H1 (cell line): ENCODE data around the gene PPM1G. TPM values are rescaled to one million over a fixed set of nuclear protein-coding genes. Genes with fewer than 3 reads are reported as not detected.

Experiments
- CTCF ChIA-PET: fragments of 300-600 bp; sonication (Branson Sonifier 250); formaldehyde crosslinking; loops from one replicate; lab custom pipeline; 2021; ENCODE audit not compliant: partially characterized antibody; lab: Charles Lee
- POLR2A ChIA-PET: fragments of 300-600 bp; sonication (Branson Sonifier 250); formaldehyde crosslinking; loops from one replicate; lab custom pipeline; 2021; ENCODE audit warnings: inconsistent platforms; ENCODE audit not compliant: partially characterized antibody; lab: Charles Lee
- DNase-seq, 2 experiments: peaks; one replicate each; pipeline versions ENCODE4 v3.0.0 to v3.0.0-alpha.2; 2010 to 2022; ENCODE audit warnings: low spot score in 2 of 2, low read depth in 1 of 2, mixed read lengths in 1 of 2
- FAIRE-seq: peaks from 2 replicates; lab custom pipeline; 2011; peaks lifted over from hg19 to GRCh38; lab: Jason Lieb, UNC
- H2AFZ ChIP-seq: 2 replicates; pipeline ENCODE4 v1.8.1; 2012; ENCODE audit warnings: low read length, inconsistent platforms
- H2AK5ac ChIP-seq: 2 replicates; pipeline ENCODE4 v1.6.1; 2013; ENCODE audit warnings: low read depth, low read length
- H2BK120ac ChIP-seq: replicated peaks from 2 replicates; pipeline ENCODE3; 2013; ENCODE audit warnings: low read depth, low read length, inconsistent platforms
- H2BK12ac ChIP-seq: 2 replicates; pipeline ENCODE4 v1.6.1; 2013; ENCODE audit warnings: low read depth, low read length
- H2BK15ac ChIP-seq: 2 replicates; pipeline ENCODE4 v1.6.1; 2013; ENCODE audit warnings: low read length
- H2BK20ac ChIP-seq: 2 replicates; pipeline ENCODE4 v1.6.1; 2013; ENCODE audit warnings: low read length
- H2BK5ac ChIP-seq: 2 replicates; pipeline ENCODE4 v1.6.1; 2013; ENCODE audit warnings: low read depth, low read length
- H3K14ac ChIP-seq: 2 replicates; pipeline ENCODE4 v1.6.1; 2013; ENCODE audit warnings: inconsistent platforms; ENCODE audit not compliant: insufficient read length
- H3K18ac ChIP-seq: 2 replicates; pipeline ENCODE4 v1.6.1; 2013; ENCODE audit warnings: low read length; ENCODE audit errors: extremely low read depth
- H3K23ac ChIP-seq: 2 replicates; pipeline ENCODE4 v1.6.1; 2013; ENCODE audit warnings: inconsistent platforms; ENCODE audit not compliant: insufficient read length
- H3K23me2 ChIP-seq: 2 replicates; pipeline ENCODE4 v1.6.1; 2013; ENCODE audit warnings: low read depth, low read length
- H3K27ac ChIP-seq: 2 replicates; pipeline ENCODE4 v1.6.1; 2011; ENCODE audit warnings: low read depth, low read length, inconsistent platforms
- H3K27me3 ChIP-seq, 4 experiments: replicated peaks in 1 of 4; 1 replicate in 1 of 4; 2 replicates in 3 of 4; pipeline versions ENCODE4 v1.6.1 to v1.8.1; 2011 to 2013; ENCODE audit warnings: low read length in 3 of 4, mild to moderate bottlenecking in 3 of 4, inconsistent platforms in 2 of 4, mixed read lengths in 2 of 4, moderate library complexity in 1 of 4; ENCODE audit not compliant: control insufficient read depth in 3 of 4, insufficient read depth in 3 of 4; ENCODE audit errors: extremely low read depth in 1 of 4
- H3K36me3 ChIP-seq, 4 experiments: 2 replicates each; pipeline versions ENCODE4 v1.6.1 to v1.8.1; 2011 to 2013; ENCODE audit warnings: mild to moderate bottlenecking in 4 of 4, low read length in 3 of 4, moderate library complexity in 2 of 4, control low read depth in 1 of 4, inconsistent platforms in 1 of 4; ENCODE audit not compliant: insufficient read depth in 4 of 4, control insufficient read depth in 2 of 4
- H3K4ac ChIP-seq: replicated peaks from 2 replicates; pipeline ENCODE3; 2013; ENCODE audit warnings: low read length, low read depth, mixed read lengths, inconsistent platforms; ENCODE audit not compliant: insufficient read length
- H3K4me1 ChIP-seq, 4 experiments: replicated peaks in 1 of 4; 1 replicate in 1 of 4; 2 replicates in 3 of 4; pipeline versions ENCODE4 v1.6.1 to v1.8.1; 2011 to 2013; ENCODE audit warnings: low read length in 3 of 4, inconsistent platforms in 2 of 4, mixed read lengths in 1 of 4; ENCODE audit not compliant: insufficient read depth in 4 of 4, control insufficient read depth in 3 of 4
- H3K4me2 ChIP-seq, 2 experiments: 2 replicates each; pipeline versions ENCODE4 v1.6.1 to v1.8.1; 2011 to 2013; ENCODE audit warnings: low read depth in 2 of 2, low read length in 2 of 2, control low read depth in 1 of 2, inconsistent platforms in 1 of 2, mild to moderate bottlenecking in 1 of 2; ENCODE audit not compliant: insufficient read depth in 1 of 2
- H3K4me3 ChIP-seq, 4 experiments: fragments of 200-600, 300-600 bp in 1 of 4; sonication (generic), shearing (Covaris generic), sonication (Bioruptor Twin) in 1 of 4; 2 replicates each; pipeline versions ENCODE4 v1.5.1 to v1.8.1; 2011 to 2016; ENCODE audit warnings: low read length in 4 of 4, low read depth in 3 of 4, control low read depth in 2 of 4, inconsistent platforms in 2 of 4, mild to moderate bottlenecking in 2 of 4, mixed read lengths in 1 of 4, moderate library complexity in 1 of 4; ENCODE audit not compliant: insufficient read depth in 2 of 4; ENCODE audit errors: extremely low read depth in 1 of 4
- H3K56ac ChIP-seq: replicated peaks from 2 replicates; pipeline ENCODE3; 2013; ENCODE audit warnings: low read depth, mild to moderate bottlenecking, mixed read lengths, low read length, inconsistent platforms; ENCODE audit not compliant: insufficient read length
- H3K79me1 ChIP-seq: 2 replicates; pipeline ENCODE4 v1.6.1; 2013; ENCODE audit warnings: low read depth, low read length, control low read depth
- H3K79me2 ChIP-seq, 2 experiments: 2 replicates each; pipeline versions ENCODE4 v1.6.1 to v1.8.1; 2012 to 2013; ENCODE audit warnings: low read length in 2 of 2, mild to moderate bottlenecking in 2 of 2, inconsistent platforms in 1 of 2; ENCODE audit not compliant: insufficient read depth in 2 of 2, control insufficient read depth in 1 of 2
- H3K9ac ChIP-seq, 4 experiments: replicated peaks in 1 of 4; 1 replicate in 1 of 4; 2 replicates in 3 of 4; pipeline versions ENCODE4 v1.6.1 to v1.8.1; 2011 to 2013; ENCODE audit warnings: low read depth in 3 of 4, low read length in 3 of 4, control low read depth in 2 of 4, mild to moderate bottlenecking in 2 of 4, moderate library complexity in 2 of 4, inconsistent platforms in 1 of 4; ENCODE audit errors: extremely low read depth in 1 of 4
- H3K9me3 ChIP-seq, 2 experiments: 2 replicates each; pipeline versions ENCODE4 v1.6.1 to v1.8.1; 2012 to 2013; ENCODE audit warnings: mild to moderate bottlenecking in 2 of 2, moderate library complexity in 2 of 2, control low read depth in 1 of 2, inconsistent platforms in 1 of 2, low read depth in 1 of 2, low read length in 1 of 2, mixed read lengths in 1 of 2; ENCODE audit not compliant: insufficient read depth in 2 of 2
- H4K20me1 ChIP-seq, 2 experiments: replicated peaks in 1 of 2; 2 replicates each; pipeline versions ENCODE3 to v1.8.1; 2011 to 2013; ENCODE audit warnings: inconsistent platforms in 2 of 2, low read length in 2 of 2, mild to moderate bottlenecking in 1 of 2; ENCODE audit not compliant: insufficient read depth in 2 of 2, control insufficient read depth in 1 of 2
- H4K5ac ChIP-seq: 2 replicates; pipeline ENCODE4 v1.6.1; 2013; ENCODE audit warnings: low read length, low read depth, mixed read lengths, inconsistent platforms; ENCODE audit not compliant: insufficient read length
- H4K8ac ChIP-seq: 2 replicates; pipeline ENCODE4 v1.8.0; 2013; ENCODE audit warnings: mild to moderate bottlenecking, moderate library complexity, low read length, inconsistent platforms; ENCODE audit not compliant: insufficient read depth; ENCODE audit errors: extremely low read depth
- H4K91ac ChIP-seq: replicated peaks from 2 replicates; pipeline ENCODE3; 2013; ENCODE audit warnings: low read length, mixed read lengths, inconsistent platforms; ENCODE audit not compliant: insufficient read length
- BACH1 ChIP-seq: IDR thresholded peaks from 2 replicates; pipeline ENCODE4 v1.6.1; 2012; ENCODE audit warnings: low read length, improper control_type of control experiment
- EP300 ChIP-seq, 2 experiments: IDR thresholded peaks; 1 replicate in 1 of 2; 2 replicates in 1 of 2; pipeline ENCODE4 v1.6.1; 2011 to 2012; ENCODE audit warnings: low read depth in 2 of 2, low read length in 2 of 2, mild to moderate bottlenecking in 2 of 2, borderline replicate concordance in 1 of 2, inconsistent platforms in 1 of 2, moderate library complexity in 1 of 2
- GABPA ChIP-seq: IDR thresholded peaks from 2 replicates; pipeline ENCODE4 v1.6.1; 2011; ENCODE audit warnings: mild to moderate bottlenecking, low read length, moderate library complexity, borderline replicate concordance; ENCODE audit not compliant: insufficient read depth
- JUND ChIP-seq: IDR thresholded peaks from 2 replicates; pipeline ENCODE4 v1.6.1; 2011; ENCODE audit warnings: mild to moderate bottlenecking, improper control_type of control experiment, low read length
- POLR2AphosphoS5 ChIP-seq: IDR thresholded peaks from 2 replicates; pipeline ENCODE4 v1.6.1; 2011; ENCODE audit warnings: low read depth, low read length
- RNF2 ChIP-seq: fragments of 200-900, 300-1000 bp; sonication (generic); IDR thresholded peaks from 2 replicates; pipeline ENCODE4 v1.7.1; 2016; ENCODE audit warnings: borderline replicate concordance, low read depth, mild to moderate bottlenecking, antibody characterized with exemption, low read length; ENCODE audit not compliant: poor library complexity, severe bottlenecking; ENCODE audit errors: missing control alignments
- RXRA ChIP-seq: IDR thresholded peaks from 2 replicates; pipeline ENCODE4 v1.6.1; 2011; ENCODE audit warnings: low read depth, mild to moderate bottlenecking, low read length, moderate library complexity; ENCODE audit not compliant: insufficient read depth
- SIX5 ChIP-seq: IDR thresholded peaks from 2 replicates; pipeline ENCODE4 v1.6.1; 2011; ENCODE audit warnings: mild to moderate bottlenecking, low read depth, low read length
- SP4 ChIP-seq: IDR thresholded peaks from 2 replicates; pipeline ENCODE4 v1.6.1; 2012; ENCODE audit warnings: low read length, inconsistent platforms
- TCF12 ChIP-seq: IDR thresholded peaks from 2 replicates; pipeline ENCODE4 v1.6.1; 2011; ENCODE audit warnings: low read depth, mild to moderate bottlenecking, low read length
- WGBS, 2 experiments: shearing (Covaris generic) in 1 of 2; methylation state at CpG; one replicate each; pipeline versions ENCODE4 v1.1.6 to v1.1.7; 2013 to 2015; ENCODE audit warnings: low lambda C conversion rate in 2 of 2, mixed read lengths in 2 of 2, inconsistent platforms in 1 of 2, low coverage in 1 of 2, missing lambda C conversion rate in 1 of 2; ENCODE audit not compliant: insufficient replicate concordance in 2 of 2, insufficient coverage in 1 of 2, insufficient read length in 1 of 2; ENCODE audit errors: extremely low coverage in 1 of 2, missing lambda C conversion rate in 1 of 2; 5-methylcytosine and 5-hydroxymethylcytosine counted together
- polyA plus RNA-seq, 7 experiments: library from polyadenylated mRNA; depleted of rRNA in 3 of 7; stranded (reverse) in 5 of 7; unstranded in 2 of 7; fragments of >200 nt in 5 of 7; fragments of 200-250 nt in 2 of 7; gene quantifications; 1 replicate in 5 of 7; 2 replicates in 1 of 7; 4 replicates in 1 of 7; pipeline versions ENCODE4 v1.2.1 to v1.2.3, GENCODE V29; 2011 to 2013; ENCODE audit warnings: missing spikeins in 2 of 7, mixed read lengths in 2 of 7
- total RNA-seq: library from RNA; stranded (reverse); fragmentation: NEBNext Ultra II Directional; extraction: Animal tissue kit (Norgen Biotek cat#: 25700); gene quantifications from 2 replicates; pipeline ENCODE4 v1.2.1, GENCODE V29; 2021
- TF ChIP-seq, protein P1 (sequence below): IDR thresholded peaks from 2 replicates; pipeline ENCODE4 v1.6.1; 2011; ENCODE audit warnings: low read depth, mild to moderate bottlenecking, low read length; ENCODE audit not compliant: insufficient read depth

PPM1G gene
- total and polyA plus RNA-seq, 2 of the 8 experiments (the other 6 are each of a cell fraction or from before 2014, with no cell fraction given) = 73.3 to 203 TPM

- H4K5ac ChIP-seq = no peak overlapping the region
- H2BK5ac ChIP-seq = no peak overlapping the region
- CTCF ChIA-PET = interaction anchor here (1.0 to 2.0 kb wide), 4 partner anchors 14 to 56 kb away, joined by 3 to 5 read pairs (median 4); no protein-coding TSS in a partner anchor
- no peak overlapping the region for H3K4me3 ChIP-seq
- no peak overlapping the region for H2BK12ac ChIP-seq
- H3K23me2 ChIP-seq = peaks cover 7% of the 10 kb centered on the region
- H4K91ac ChIP-seq = no peak overlapping the region
- no peak overlapping the region for H2BK15ac ChIP-seq
- H3K9me3 ChIP-seq = no peaks in the 10 kb centered on the region
- FAIRE-seq (no peak), DNase-seq (no peak)
- H2AFZ ChIP-seq = no peak overlapping the region
- no peak overlapping the region for H3K9ac ChIP-seq
- H3K79me1 ChIP-seq = peaks cover 6% of the 10 kb centered on the region
- no peak overlapping the region for H2BK20ac ChIP-seq
- H3K36me3 ChIP-seq = peaks cover 34 to 59% (median 49%) of the 10 kb centered on the region in 4 experiments
- H2BK120ac ChIP-seq = no peak overlapping the region
- no peak overlapping the region for H3K23ac ChIP-seq
- no peak overlapping the region for H3K56ac ChIP-seq
- no peak overlapping the region for H2AK5ac ChIP-seq
- H3K27ac ChIP-seq = no peak overlapping the region
- H3K4ac ChIP-seq = no peak overlapping the region
- no peak overlapping the region for H3K18ac ChIP-seq
- peaks cover 0 to 16% of the 10 kb centered on the region in 2 experiments; a peak in 2 of 4 replicates for H3K79me2 ChIP-seq
- no peaks in the 10 kb centered on the region for H3K27me3 ChIP-seq
- H4K20me1 ChIP-seq = peaks cover 4 to 16% of the 10 kb centered on the region in 2 experiments
- H3K4me2 ChIP-seq = no peak overlapping the region
- peaks cover 0 to 8% (median 2%) of the 10 kb centered on the region in 4 experiments; a peak in 5 of 7 replicates for H3K4me1 ChIP-seq
- POLR2A ChIA-PET = interaction anchor here (0.6 to 9.5 kb wide), 12 partner anchors 8 to 167 kb away, joined by 3 to 114 read pairs (median 4); partner anchors contain the start of genes EIF2B4, GTF3C2, MPV17 and PPM1G
- 82% methylated on average over 10 of the region's 10 CpGs; no CpG with 5 or more reads in 1 of the 2 experiments for WGBS, 2 experiments
- H3K14ac ChIP-seq = no peak overlapping the region
- H4K8ac ChIP-seq = no peak overlapping the region; the same call in 1 of the 2 replicates
- TF ChIP-seq POLR2AphosphoS5 (no peak), GABPA (no peak), BACH1 (no peak), JUND (no peak), EP300 (IDR thresholded peaks at IDR 0.05; ENCODE audit: borderline replicate concordance in 1 of 2, low read depth in 2 of 2, low read length in 2 of 2) (no peak), TCF12 (no peak), RNF2 (no peak), SP4 (no peak), RXRA (no peak), SIX5 (no peak)
- TF ChIP-seq, protein P1, sequence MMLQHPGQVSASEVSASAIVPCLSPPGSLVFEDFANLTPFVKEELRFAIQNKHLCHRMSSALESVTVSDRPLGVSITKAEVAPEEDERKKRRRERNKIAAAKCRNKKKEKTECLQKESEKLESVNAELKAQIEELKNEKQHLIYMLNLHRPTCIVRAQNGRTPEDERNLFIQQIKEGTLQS = no peak
Observed at GRCh38 chr2:27376866-27377617, 32.3 kb downstream of the PPM1G start.
